HG02642 (cell line): Measurements from ENCODE around the gene PPP4R3C.
"Not testable (repeated sequence)": the region's sequence is repeated elsewhere in the genome, so short reads cannot be mapped to it uniquely, and the experiment has no call there.

Experiments
- ATAC-seq: cut with Tn5 transposase; IDR thresholded peaks from one replicate; pipeline ENCODE4 v1.9.1; 2021; ENCODE audit warnings: mild to moderate bottlenecking; ENCODE audit not compliant: unreplicated experiment, poor library complexity

The PPP4R3C gene

DNA sequence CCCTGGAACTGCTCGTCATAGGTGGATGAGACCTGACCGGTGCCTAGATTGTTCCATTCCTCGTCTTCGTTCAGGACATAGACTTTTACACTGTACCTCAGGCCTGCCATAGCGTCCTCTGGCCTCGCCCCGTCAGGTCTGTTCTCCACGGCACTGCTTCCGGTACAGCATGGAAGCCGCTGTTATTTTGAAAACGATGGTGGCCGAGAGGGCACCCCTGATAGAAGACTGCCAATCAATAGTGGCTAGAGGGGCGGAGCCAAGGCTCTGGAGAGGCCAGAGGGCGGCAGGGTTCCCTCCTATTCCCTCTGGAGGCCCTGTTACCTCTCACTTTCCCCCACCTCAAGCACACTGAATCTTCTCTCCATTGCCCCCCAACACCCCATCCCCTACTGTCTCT, at the start of gene PPP4R3C:
Gene PPP4R3C, minus strand, starts transcription at position 155 of the 400 bp plus-strand sequence. Its CDS starts 45 bp downstream, at position 110.
- no peak for ATAC-seq

DNA sequence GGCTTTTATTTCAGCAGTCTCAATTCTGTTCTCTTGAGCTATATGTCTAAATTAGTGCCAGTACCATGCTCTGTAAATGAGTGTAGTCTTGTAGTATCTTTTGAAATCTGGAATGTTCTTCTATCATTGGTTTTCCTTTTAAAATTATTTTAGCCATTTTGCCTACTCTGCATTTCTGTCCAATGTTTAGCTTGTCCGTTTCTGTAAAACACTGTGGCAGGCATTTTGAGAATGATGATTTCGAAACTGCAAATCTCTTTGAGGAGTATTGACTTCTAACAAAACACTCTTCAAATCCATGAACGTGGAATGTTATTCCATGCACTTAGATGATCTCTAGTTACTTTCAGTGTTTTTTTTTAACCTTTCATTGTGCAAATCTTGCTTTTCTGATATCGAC, 28.3 kb upstream of the PPP4R3C start:
- no peak for ATAC-seq

GRCh38 chrX:27466051-27466450, 2.9 kb upstream of the PPP4R3C start:
- no peak for ATAC-seq

- ATAC-seq, result no peak
Observed at GRCh38 chrX:27465036-27465435, 1.9 kb upstream of the PPP4R3C start.

DNA sequence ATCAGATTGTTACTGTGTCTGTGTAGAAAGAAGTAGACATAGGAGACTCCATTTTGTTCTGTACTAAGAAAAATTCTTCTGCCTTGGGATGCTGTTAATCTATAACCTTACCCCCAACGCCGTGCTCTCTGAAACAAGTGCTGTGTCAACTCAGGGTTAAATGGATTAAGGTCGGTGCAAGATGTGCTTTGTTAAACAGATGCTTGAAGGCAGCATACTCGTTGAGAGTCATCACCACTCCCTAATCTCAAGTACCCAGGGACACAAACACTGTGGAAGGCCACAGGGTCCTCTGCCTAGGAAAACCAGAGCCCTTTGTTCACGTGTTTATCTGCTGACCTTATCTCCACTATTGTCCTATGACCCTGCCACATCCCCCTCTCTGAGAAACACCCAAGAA, 4.0 kb downstream of the PPP4R3C start:
- not testable (repeated sequence) for ATAC-seq

DNA sequence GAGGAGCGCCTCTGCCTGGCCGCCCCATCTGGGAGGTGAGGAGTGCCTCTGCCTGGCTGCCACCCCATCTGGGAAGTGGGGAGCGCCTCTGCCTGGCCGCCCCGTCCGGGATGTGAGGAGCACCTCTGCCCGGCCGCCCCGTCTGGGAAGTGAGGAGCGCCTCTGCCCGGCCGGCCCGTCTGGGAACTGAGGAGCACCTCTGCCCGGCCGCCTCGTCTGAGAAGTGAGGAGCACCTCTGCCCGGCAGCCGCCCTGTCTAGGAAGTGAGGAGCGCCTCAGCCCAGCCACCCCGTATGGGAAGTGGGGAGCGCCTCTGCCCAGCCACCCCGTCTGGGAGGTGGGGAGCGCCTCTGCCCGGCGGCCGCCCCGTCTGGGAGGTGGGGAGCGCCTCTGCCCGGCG, 4.6 kb downstream of the PPP4R3C start:
- not testable (repeated sequence) for ATAC-seq

- ATAC-seq, result no peak
Observed at GRCh38 chrX:27451324-27451723, 11.8 kb downstream of the PPP4R3C start.

- no peak for ATAC-seq
Observed at GRCh38 chrX:27446423-27446822, 16.7 kb downstream of the PPP4R3C start.

DNA sequence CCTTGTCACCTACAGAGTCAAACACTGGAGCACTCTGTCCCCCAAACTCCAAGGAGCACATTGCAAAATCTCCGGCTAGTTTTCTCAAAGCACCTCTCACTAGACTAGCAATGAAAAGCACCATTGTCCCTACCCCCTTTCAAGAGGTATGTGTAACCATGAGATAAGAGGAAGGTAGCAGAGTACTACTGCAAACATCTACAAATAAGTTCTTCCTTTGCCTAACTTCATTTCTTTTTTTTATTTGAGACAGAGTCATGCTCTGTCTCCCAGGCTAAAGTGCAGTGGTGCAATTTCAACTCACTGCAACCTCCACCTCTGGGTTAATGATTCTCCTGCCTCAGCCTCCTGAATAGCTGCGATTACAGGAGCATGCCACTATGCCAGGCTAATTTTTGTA, 17.7 kb downstream of the PPP4R3C start:
- no peak for ATAC-seq

DNA sequence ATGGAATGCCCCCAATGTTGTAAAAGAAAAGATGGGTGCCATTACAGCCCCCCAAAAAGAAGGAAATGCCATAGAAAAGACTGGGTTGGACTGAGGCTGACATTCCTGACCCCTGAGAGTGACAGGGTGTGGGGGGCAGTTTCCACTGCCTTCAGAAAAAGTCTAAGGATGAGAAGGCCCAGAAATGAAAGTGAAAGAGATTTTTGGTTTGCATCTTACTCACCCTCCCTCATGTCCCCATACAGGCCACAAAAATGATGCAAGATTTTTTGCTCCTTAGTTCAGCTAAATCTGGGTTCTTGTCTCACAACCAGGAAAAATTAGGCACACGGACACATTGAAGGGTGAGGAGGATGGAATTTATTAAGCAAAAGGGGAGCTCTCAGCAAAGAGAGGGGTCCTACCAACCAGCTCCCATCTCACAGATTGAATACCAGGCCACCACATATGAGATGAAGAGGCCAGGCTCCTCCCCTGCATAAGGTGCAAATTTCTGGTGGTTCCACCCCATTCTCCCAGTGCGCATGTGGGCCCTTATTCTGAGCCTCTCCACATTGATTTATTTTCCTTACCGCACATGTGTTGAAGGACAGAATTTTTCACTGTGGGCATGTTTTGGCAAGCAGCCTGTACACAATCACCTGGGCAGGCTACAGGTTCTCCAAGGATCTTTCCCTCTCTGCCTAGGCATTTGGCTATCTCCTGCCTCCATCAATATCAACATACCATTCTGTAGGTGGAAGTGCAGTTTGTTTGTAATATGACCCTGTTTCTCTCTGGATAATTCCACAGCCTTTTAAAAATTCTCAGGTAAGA, 18.8 kb downstream of the PPP4R3C start:
- ATAC-seq, result no peak

GRCh38 chrX:27442392-27442791, 20.7 kb downstream of the PPP4R3C start:
- ATAC-seq, result not testable (repeated sequence)

- ATAC-seq, result no peak
Observed at GRCh38 chrX:27439771-27440170, 23.4 kb downstream of the PPP4R3C start.

GRCh38 chrX:27438937-27439336, 24.2 kb downstream of the PPP4R3C start:
- no peak for ATAC-seq

DNA sequence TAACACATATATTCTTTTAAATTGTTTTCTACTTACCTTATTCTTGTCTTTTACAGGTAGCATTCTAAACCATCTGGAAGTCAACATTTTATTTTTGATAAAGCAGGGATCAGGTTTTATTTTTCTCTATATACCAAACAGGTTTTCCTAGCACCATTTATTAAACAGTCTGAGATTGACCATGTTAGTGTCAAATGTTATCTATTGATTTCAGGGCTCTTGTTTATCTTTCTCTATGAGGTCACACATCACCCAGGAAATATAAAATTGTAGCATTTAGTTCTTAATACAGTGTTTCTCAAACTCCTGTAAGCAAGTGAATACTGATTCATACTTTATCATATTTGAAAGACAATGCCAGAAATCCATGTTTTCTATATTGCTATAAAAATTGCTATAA, 28.1 kb downstream of the PPP4R3C start:
- no peak for ATAC-seq
